GM23338 (cell line): ENCODE measurements around the gene DBF4B. TPM values are rescaled to one million over a fixed set of nuclear protein-coding genes. Genes with fewer than 3 reads are reported as not detected.
"Not testable (repeated sequence)": the region's sequence is repeated elsewhere in the genome, so short reads cannot be mapped to it uniquely, and the experiment has no call there.

Source experiments
- ATAC-seq: fragments of 200-7000 bp; cut with Tn5 transposase; 3 replicates; pipeline ENCODE4 v1.9.1; 2020
- DNase-seq: peaks from one replicate; pipeline ENCODE4 v3.0.0-alpha.2; 2015; ENCODE audit warnings: low spot score
- H2AFZ ChIP-seq: fragments of 200-600 bp; sonication (generic); 2 replicates; pipeline ENCODE4 v1.8.0; 2016; ENCODE audit warnings: antibody characterized with exemption, mild to moderate bottlenecking, moderate library complexity
- H3F3A ChIP-seq: fragments of 200-600 bp; sonication (generic); replicated peaks from 2 replicates; pipeline ENCODE4 v1.8.0; 2017; ENCODE audit warnings: antibody characterized with exemption, mixed run types, low read depth
- H3K27ac ChIP-seq: fragments of 200-600 bp; sonication (generic); 2 replicates; pipeline ENCODE4 v1.6.1; 2016; ENCODE audit warnings: low read depth
- H3K27me3 ChIP-seq: fragments of 200-600 bp; sonication (generic); 2 replicates; pipeline ENCODE4 v1.8.0; 2016; ENCODE audit warnings: mild to moderate bottlenecking, mixed run types, moderate library complexity; ENCODE audit not compliant: insufficient read depth
- H3K36me3 ChIP-seq: fragments of 200-600 bp; sonication (generic); 2 replicates; pipeline ENCODE4 v1.8.0; 2016; ENCODE audit warnings: mild to moderate bottlenecking; ENCODE audit not compliant: insufficient read depth
- H3K4me1 ChIP-seq: fragments of 200-600 bp; sonication (generic); 2 replicates; pipeline ENCODE4 v1.8.0; 2016; ENCODE audit warnings: mild to moderate bottlenecking, moderate library complexity; ENCODE audit not compliant: insufficient read depth
- H3K4me2 ChIP-seq: fragments of 200-600 bp; sonication (generic); 2 replicates; pipeline ENCODE4 v1.7.1; 2017; ENCODE audit warnings: mixed run types
- H3K4me3 ChIP-seq: fragments of 200-600 bp; sonication (generic); 2 replicates; pipeline ENCODE4 v1.6.1; 2016; ENCODE audit warnings: mixed run types
- H3K79me2 ChIP-seq: fragments of 200-600 bp; sonication (generic); replicated peaks from 2 replicates; pipeline ENCODE4 v1.8.0; 2017; ENCODE audit warnings: mild to moderate bottlenecking; ENCODE audit not compliant: insufficient read depth
- H3K9me2 ChIP-seq: fragments of 200-600 bp; sonication (generic); 2 replicates; pipeline ENCODE4 v1.8.0; 2017; ENCODE audit not compliant: insufficient read depth
- H4K20me1 ChIP-seq: fragments of 200-600 bp; sonication (generic); replicated peaks from 2 replicates; pipeline ENCODE4 v1.8.0; 2017; ENCODE audit warnings: mild to moderate bottlenecking; ENCODE audit not compliant: insufficient read depth
- H3K27ac Mint-ChIP-seq: 2 replicates; pipeline ENCODE4 v1.8.0; 2020; ENCODE audit warnings: inconsistent platforms, mild to moderate bottlenecking, moderate library complexity, mixed read lengths
- H3K27me3 Mint-ChIP-seq: 3 replicates; pipeline ENCODE4 v1.8.0; 2022; ENCODE audit warnings: low read depth, mild to moderate bottlenecking, moderate library complexity, mixed read lengths, inconsistent platforms; ENCODE audit not compliant: insufficient read depth, poor library complexity
- H3K36me3 Mint-ChIP-seq: 3 replicates; pipeline ENCODE4 v1.8.0; 2021; ENCODE audit warnings: low read depth, mild to moderate bottlenecking, inconsistent platforms, moderate library complexity, mixed read lengths
- H3K4me1 Mint-ChIP-seq: 3 replicates; pipeline ENCODE4 v1.8.0; 2020; ENCODE audit warnings: mild to moderate bottlenecking, inconsistent platforms, mixed read lengths
- H3K4me3 Mint-ChIP-seq: 3 replicates; pipeline ENCODE4 v1.8.0; 2021; ENCODE audit warnings: moderate library complexity, mild to moderate bottlenecking, inconsistent platforms, mixed read lengths
- H3K9me3 Mint-ChIP-seq: 3 replicates; pipeline ENCODE4 v1.8.0; 2020; ENCODE audit warnings: moderate library complexity, mild to moderate bottlenecking, inconsistent platforms, mixed read lengths
- CREB1 ChIP-seq: fragments of 250-450 bp; sonication (Bioruptor Pico); IDR thresholded peaks from 2 replicates; pipeline ENCODE4 v1.5.0; 2020; ENCODE audit warnings: low read depth, mild to moderate bottlenecking, moderate library complexity
- CTCF ChIP-seq, 2 experiments: fragments of 200-600 bp in 1 of 2; sonication (generic) in 1 of 2; conservative IDR thresholded peaks; 2 replicates each; pipeline versions ENCODE4 v1.5.1 to v1.6.1; 2016 to 2017; ENCODE audit warnings: antibody characterized with exemption in 2 of 2, low read depth in 2 of 2, mild to moderate bottlenecking in 2 of 2, moderate library complexity in 1 of 2
- ETS1 ChIP-seq: IDR thresholded peaks from 2 replicates; pipeline ENCODE4 v1.6.1; 2016; ENCODE audit warnings: antibody characterized with exemption
- EZH2 ChIP-seq: fragments of 200-600 bp; sonication (generic); IDR thresholded peaks from one replicate; pipeline ENCODE4 v1.8.0; 2017; ENCODE audit warnings: antibody characterized with exemption, mild to moderate bottlenecking, low read depth; ENCODE audit not compliant: unreplicated experiment
- EZH2phosphoT487 ChIP-seq: fragments of 200-600 bp; sonication (generic); IDR thresholded peaks from one replicate; pipeline ENCODE4 v1.8.1; 2018; ENCODE audit warnings: antibody characterized with exemption; ENCODE audit not compliant: unreplicated experiment
- JUNB ChIP-seq: IDR thresholded peaks from one replicate; pipeline ENCODE4 v1.6.1; 2016; ENCODE audit warnings: antibody characterized with exemption; ENCODE audit not compliant: unreplicated experiment
- NANOG ChIP-seq: IDR thresholded peaks from 2 replicates; pipeline ENCODE4 v1.6.1; 2016; ENCODE audit warnings: antibody characterized with exemption, borderline replicate concordance
- POLR2AphosphoS5 ChIP-seq: IDR thresholded peaks from 2 replicates; pipeline ENCODE4 v1.6.1; 2016; ENCODE audit warnings: antibody characterized with exemption, low read depth
- REST ChIP-seq: IDR thresholded peaks from one replicate; pipeline ENCODE4 v1.6.1; 2018; ENCODE audit warnings: antibody characterized with exemption; ENCODE audit not compliant: unreplicated experiment
- STAT1 ChIP-seq: IDR thresholded peaks from one replicate; pipeline ENCODE4 v1.6.1; 2016; ENCODE audit warnings: antibody characterized with exemption; ENCODE audit not compliant: unreplicated experiment
- ZNF114 ChIP-seq: fragments of 250-450 bp; sonication (Bioruptor Pico); IDR thresholded peaks from 2 replicates; pipeline ENCODE4 v1.5.0; 2020; ENCODE audit warnings: mild to moderate bottlenecking, moderate library complexity
- ZNF331 ChIP-seq: fragments of 250-450 bp; sonication (Bioruptor Pico); IDR thresholded peaks from 2 replicates; pipeline ENCODE4 v1.5.0; 2020; ENCODE audit warnings: low read depth, mild to moderate bottlenecking, moderate library complexity
- polyA plus RNA-seq: library from polyadenylated mRNA; unstranded; fragments of >200 nt; fragmentation: Nextera tagmentation; extraction: Ambion mirVana; gene quantifications from 2 replicates; pipeline ENCODE4 v1.2.1, GENCODE V29; 2016
- total RNA-seq: library from RNA; depleted of rRNA; stranded (reverse); fragments of >200 nt; shearing (Covaris generic); gene quantifications from 2 replicates; pipeline ENCODE4 v1.2.3, GENCODE V29; 2014

The DBF4B gene
- total and polyA plus RNA-seq, 2 experiments from 2014 or later: 9.9 to 16.4 TPM

- Mint-ChIP-seq H3K4me1 (peaks cover 9% of the 10 kb centered on the region), H3K27ac (no peak overlapping the region), H3K27me3 (peaks cover 34% of the 10 kb centered on the region), H3K4me3 (no peak overlapping the region), H3K36me3 (peaks cover 21% of the 10 kb centered on the region; the same call in 2 of the 3 replicates), H3K9me3 (no peaks in the 10 kb centered on the region)
- H3F3A ChIP-seq: no peaks in the 10 kb centered on the region
- no peak overlapping the region for H3K4me3 ChIP-seq
- peaks cover 30% of the 10 kb centered on the region for H3K27me3 ChIP-seq
- H3K4me2 ChIP-seq: no peak overlapping the region
- ATAC-seq (no peak), DNase-seq (no peak)
- H4K20me1 ChIP-seq: no peaks in the 10 kb centered on the region
- no peaks in the 10 kb centered on the region for H3K36me3 ChIP-seq
- no peak overlapping the region for H2AFZ ChIP-seq
- no peak overlapping the region for H3K27ac ChIP-seq
- TF ChIP-seq EZH2phosphoT487 (no peak), EZH2 (no peak), CREB1 (no peak)
- no peaks in the 10 kb centered on the region; the same call in 1 of the 2 replicates for H3K4me1 ChIP-seq
- no peaks in the 10 kb centered on the region for H3K79me2 ChIP-seq
- no peaks in the 10 kb centered on the region for H3K9me2 ChIP-seq
Measured at GRCh38 chr17:44754276-44754675, 45.8 kb downstream of the DBF4B start.

GRCh38 chr17:44755180-44755579 lies 46.7 kb downstream of the DBF4B start:
- H2AFZ ChIP-seq, H3K4me3 Mint-ChIP-seq, ATAC-seq, H3F3A ChIP-seq, H3K4me1 Mint-ChIP-seq, H3K4me1 ChIP-seq, H3K27ac ChIP-seq, H3K4me2 ChIP-seq, H3K79me2 ChIP-seq, H3K9me2 ChIP-seq, DNase-seq, H3K9me3 Mint-ChIP-seq, H4K20me1 ChIP-seq, H3K36me3 ChIP-seq, H3K27ac Mint-ChIP-seq, H3K4me3 ChIP-seq: not testable (repeated sequence)
- Mint-ChIP-seq H3K27me3 (peaks cover 36% of the 10 kb centered on the region), H3K36me3 (peaks cover 17% of the 10 kb centered on the region; the same call in 2 of the 3 replicates)
- peaks cover 39% of the 10 kb centered on the region for H3K27me3 ChIP-seq

GRCh38 chr17:44757045-44757917 lies 48.8 kb downstream of the DBF4B start:
- no peaks in the 10 kb centered on the region for H3K9me3 Mint-ChIP-seq
- no peak for TF ChIP-seq CTCF (conservative IDR thresholded peaks at IDR 0.05; ENCODE audit: low read depth in 2 of 2)
- no peak for TF ChIP-seq JUNB
- no peak for TF ChIP-seq ZNF331
- no peak for TF ChIP-seq STAT1
- no peak for TF ChIP-seq CREB1
- no peak for TF ChIP-seq POLR2AphosphoS5
- no peak for TF ChIP-seq EZH2phosphoT487
- no peak for TF ChIP-seq ETS1
- no peak for TF ChIP-seq EZH2
- TF ChIP-seq REST: no peak
- no peak for TF ChIP-seq NANOG
- TF ChIP-seq ZNF114: no peak

More at GRCh38 chr17:44757045-44757917, 48.8 kb downstream of the DBF4B start:
- Histone ChIP-seq H3K4me1 (no peaks in the 10 kb centered on the region), H2AFZ (no peak overlapping the region), H3K4me3 (no peak overlapping the region), H4K20me1 (no peaks in the 10 kb centered on the region), H3K4me2 (no peak overlapping the region), H3K27me3 (peaks cover 52% of the 10 kb centered on the region), H3K27ac (no peak overlapping the region), H3F3A (no peaks in the 10 kb centered on the region; the same call in 1 of the 2 replicates), H3K36me3 (no peaks in the 10 kb centered on the region), H3K9me2 (no peaks in the 10 kb centered on the region), H3K79me2 (no peaks in the 10 kb centered on the region)
- no peak overlapping the region for H3K4me3 Mint-ChIP-seq
- peaks cover 44% of the 10 kb centered on the region for H3K27me3 Mint-ChIP-seq
- ATAC-seq (no peak), DNase-seq (no peak)
- H3K27ac Mint-ChIP-seq: no peak overlapping the region
- H3K4me1 Mint-ChIP-seq: no peaks in the 10 kb centered on the region
- H3K36me3 Mint-ChIP-seq: no peaks in the 10 kb centered on the region
